ENCODE measurements around the gene PLAAT4. TPM values are rescaled to one million over a fixed set of nuclear protein-coding genes. Genes with fewer than 3 reads are reported as not detected.

Gene PLAAT4
- total RNA-seq, 1 experiment from 2014 or later: 0.52 TPM

- Histone ChIP-seq H3K9me2 (ENCODE audit: insufficient read depth) (no peaks in the 10 kb centered on the region), H3K4me3 (replicated peaks in 1 of 2; ENCODE audit: low read depth in 1 of 2, low read length in 2 of 2) (no peak overlapping the region), H3K27ac (ENCODE audit: low read depth, low read length) (no peak overlapping the region), H3K36me3 (ENCODE audit: control insufficient read depth in 1 of 2, insufficient read depth in 2 of 2, low read length in 2 of 2) (no peaks in the 10 kb centered on the region), H3K27me3 (ENCODE audit: insufficient read depth, low read length) (no peaks in the 10 kb centered on the region), H3K79me2 (ENCODE audit: insufficient read depth, low read length) (no peaks in the 10 kb centered on the region), H2AFZ (ENCODE audit: low read depth, low read length, poor library complexity, severe bottlenecking) (no peak overlapping the region), H3K9ac (ENCODE audit: low read length) (no peak overlapping the region), H3K4me1 (ENCODE audit: control insufficient read depth in 1 of 2, insufficient read depth in 2 of 2, low read length in 2 of 2) (no peaks in the 10 kb centered on the region), H4K20me1 (ENCODE audit: insufficient read depth) (no peaks in the 10 kb centered on the region), H3K9me3 (ENCODE audit: control insufficient read depth in 1 of 2, insufficient read depth in 1 of 2, low read depth in 1 of 2, low read length in 2 of 2) (no peaks in the 10 kb centered on the region), H3K4me2 (ENCODE audit: low read length) (no peak overlapping the region)
- no TSS peak for BruUV-seq (replicated peaks)
- CTCF ChIA-PET: interaction anchor here (4.0 kb wide), 1 partner anchor 12 kb away, joined by 18 read pairs; no protein-coding TSS in a partner anchor
- ATAC-seq: no peak
- no peak for DNase-seq (ENCODE audit: low read depth, low spot score)
- intact Hi-C loops (cut with micrococcal nuclease): no loop called here
- RAD21 ChIA-PET (ENCODE audit: low non-redundant PET in 1 of 2, low total read pairs in 2 of 2, uncharacterized antibody in 2 of 2, unreplicated experiment in 2 of 2): no interaction called here
- TF ChIP-seq CBX3 (IDR thresholded peaks at IDR 0.05; ENCODE audit: low read depth) (no peak), YY1 (IDR thresholded peaks at IDR 0.05; ENCODE audit: extremely low read depth, insufficient replicate concordance, low read depth, low read length) (no peak), ZNF274 (IDR thresholded peaks at IDR 0.05; ENCODE audit: low read depth, low read length) (no peak), EGR1 (IDR thresholded peaks at IDR 0.05; ENCODE audit: low read depth) (no peak), SRF (IDR thresholded peaks at IDR 0.05; ENCODE audit: low read depth) (no peak), SIN3A (IDR thresholded peaks at IDR 0.05; ENCODE audit: low read depth) (no peak), SP1 (IDR thresholded peaks at IDR 0.05; ENCODE audit: low read depth) (no peak), CEBPB (IDR thresholded peaks at IDR 0.05; ENCODE audit: low read depth) (no peak), ELF1 (IDR thresholded peaks at IDR 0.05; ENCODE audit: borderline replicate concordance, low read depth) (no peak)
- POLR2A ChIA-PET: no interaction called here
These were observed 45.4 kb upstream of the PLAAT4 start for GRCh38 chr11:63491240-63491587.

- Histone ChIP-seq H2AFZ (ENCODE audit: low read depth, low read length, poor library complexity, severe bottlenecking) (no peak overlapping the region), H3K4me3 (replicated peaks in 1 of 2; ENCODE audit: low read depth in 1 of 2, low read length in 2 of 2) (no peak overlapping the region), H3K27me3 (ENCODE audit: insufficient read depth, low read length) (no peaks in the 10 kb centered on the region), H4K20me1 (ENCODE audit: insufficient read depth) (no peaks in the 10 kb centered on the region), H3K36me3 (ENCODE audit: control insufficient read depth in 1 of 2, insufficient read depth in 2 of 2, low read length in 2 of 2) (no peaks in the 10 kb centered on the region), H3K79me2 (ENCODE audit: insufficient read depth, low read length) (no peaks in the 10 kb centered on the region), H3K9me3 (ENCODE audit: control insufficient read depth in 1 of 2, insufficient read depth in 1 of 2, low read depth in 1 of 2, low read length in 2 of 2) (no peaks in the 10 kb centered on the region), H3K4me1 (ENCODE audit: control insufficient read depth in 1 of 2, insufficient read depth in 2 of 2, low read length in 2 of 2) (no peaks in the 10 kb centered on the region), H3K4me2 (ENCODE audit: low read length) (no peak overlapping the region), H3K27ac (ENCODE audit: low read depth, low read length) (no peak overlapping the region), H3K9me2 (ENCODE audit: insufficient read depth) (no peaks in the 10 kb centered on the region), H3K9ac (ENCODE audit: low read length) (no peak overlapping the region)
- ChIA-PET RAD21 (ENCODE audit: low non-redundant PET in 1 of 2, low total read pairs in 2 of 2, uncharacterized antibody in 2 of 2, unreplicated experiment in 2 of 2) (no interaction called here), CTCF (interaction anchor here (4.0 kb wide), 1 partner anchor 12 kb away, joined by 18 read pairs; no protein-coding TSS in a partner anchor), POLR2A (no interaction called here)
- ATAC-seq (no peak), DNase-seq (ENCODE audit: low read depth, low spot score) (no peak)
- BruUV-seq (replicated peaks): no TSS peak
- intact Hi-C loops (cut with micrococcal nuclease): no loop called here
- no peak for TF ChIP-seq SP1 (IDR thresholded peaks at IDR 0.05; ENCODE audit: low read depth)
- TF ChIP-seq EZH2 (IDR thresholded peaks at IDR 0.05): no peak
- no peak for TF ChIP-seq YY1 (IDR thresholded peaks at IDR 0.05; ENCODE audit: extremely low read depth, insufficient replicate concordance, low read depth, low read length)
- TF ChIP-seq SRF (IDR thresholded peaks at IDR 0.05; ENCODE audit: low read depth): no peak
- TF ChIP-seq JUND (IDR thresholded peaks at IDR 0.05): no peak
- TF ChIP-seq ZFX (IDR thresholded peaks at IDR 0.05): no peak
- TF ChIP-seq ZNF274 (IDR thresholded peaks at IDR 0.05; ENCODE audit: low read depth, low read length): no peak
- no peak for TF ChIP-seq SIN3A (IDR thresholded peaks at IDR 0.05; ENCODE audit: low read depth)
- no peak for TF ChIP-seq POLR2AphosphoS5 (IDR thresholded peaks at IDR 0.05; ENCODE audit: low read depth, low read length)
- no peak for TF ChIP-seq CTCF (IDR thresholded peaks at IDR 0.05 in 2 of 3, conservative IDR thresholded peaks at IDR 0.05 in 1 of 3; ENCODE audit: borderline replicate concordance in 1 of 3, insufficient read depth in 1 of 3, low read depth in 2 of 3, low read length in 2 of 3)
- no peak for TF ChIP-seq EZH2phosphoT487 (IDR thresholded peaks at IDR 0.05; ENCODE audit: borderline replicate concordance)
- TF ChIP-seq MAX (IDR thresholded peaks at IDR 0.05): no peak
- no peak for TF ChIP-seq ZBTB33 (IDR thresholded peaks at IDR 0.05; ENCODE audit: extremely low read depth, insufficient replicate concordance, low read length)
- TF ChIP-seq CBX3 (IDR thresholded peaks at IDR 0.05; ENCODE audit: low read depth): no peak
These were observed 44.8 kb upstream of the PLAAT4 start for GRCh38 chr11:63491636-63492372.
